AG09319 (cell line): Measurements from ENCODE around the gene LGR6.
A peak's percentile ranks its signal among the peaks of the same experiment; 100 is the strongest.

ENCODE experiments used
- DNase-seq: peaks from one replicate; pipeline ENCODE4 v3.0.0-alpha.2; 2010; ENCODE audit warnings: low read depth; ENCODE audit errors: extremely low read depth
- CTCF ChIP-seq: IDR thresholded peaks from 2 replicates; pipeline ENCODE4 v1.5.1; 2011; ENCODE audit warnings: low read depth, mild to moderate bottlenecking, inconsistent platforms, low read length, moderate library complexity

LGR6 gene

GRCh38 chr1:202154766-202155477, 38.7 kb upstream of the LGR6 start:
- peak; percentile 49 for TF ChIP-seq CTCF

DNA sequence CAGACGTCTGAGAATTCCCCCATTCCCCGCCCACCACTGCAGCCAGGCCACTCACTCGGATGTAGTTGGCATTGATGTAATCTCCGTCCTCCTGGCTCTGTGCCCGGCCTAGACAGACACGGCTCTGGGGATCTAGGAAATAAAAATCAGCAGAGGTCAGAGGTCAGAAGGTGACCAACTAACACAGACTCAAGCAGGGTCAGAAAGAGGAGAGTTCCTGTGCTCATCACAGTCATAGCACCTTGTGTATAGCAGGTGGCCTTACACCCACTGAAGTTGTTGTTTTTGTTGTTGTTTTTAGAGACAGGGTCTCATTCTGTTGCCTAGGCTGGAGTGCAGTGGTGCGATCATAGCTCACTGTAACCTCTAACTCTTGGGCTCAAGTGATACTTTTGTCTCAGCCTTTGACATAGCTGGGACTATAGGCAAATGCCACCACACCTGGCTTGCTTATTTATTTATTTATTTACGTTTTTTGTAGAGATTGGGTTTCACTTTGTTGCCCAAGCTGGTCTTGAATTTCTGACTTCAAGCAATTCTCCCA, 38.0 kb upstream of the LGR6 start:
- no peak for TF ChIP-seq CTCF
- no peak for DNase-seq

More at GRCh38 chr1:202154766-202155477, 38.7 kb upstream of the LGR6 start:
- DNase-seq: peak; percentile 20

DNA sequence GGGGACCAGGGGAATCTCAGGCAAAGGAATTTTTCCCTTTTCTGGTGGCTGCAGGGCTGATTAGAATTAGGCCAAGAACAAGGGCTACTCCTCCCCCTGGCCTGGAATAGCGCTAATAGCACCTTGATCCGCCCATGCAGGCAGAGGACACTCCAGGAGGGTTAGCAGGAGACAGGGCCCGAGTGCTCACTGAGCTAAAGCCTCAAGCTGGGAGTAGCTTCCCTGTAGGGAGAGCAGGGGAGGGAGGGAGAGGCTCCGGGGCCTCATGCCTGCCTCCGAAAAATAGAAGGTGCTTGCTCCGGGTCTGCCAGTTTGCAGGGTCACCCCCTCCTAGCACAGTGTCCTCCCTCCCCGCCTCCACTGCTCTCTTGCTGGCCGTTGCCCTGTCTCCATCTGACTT, 37.0 kb upstream of the LGR6 start:
- DNase-seq: no peak
- TF ChIP-seq CTCF: no peak

DNA sequence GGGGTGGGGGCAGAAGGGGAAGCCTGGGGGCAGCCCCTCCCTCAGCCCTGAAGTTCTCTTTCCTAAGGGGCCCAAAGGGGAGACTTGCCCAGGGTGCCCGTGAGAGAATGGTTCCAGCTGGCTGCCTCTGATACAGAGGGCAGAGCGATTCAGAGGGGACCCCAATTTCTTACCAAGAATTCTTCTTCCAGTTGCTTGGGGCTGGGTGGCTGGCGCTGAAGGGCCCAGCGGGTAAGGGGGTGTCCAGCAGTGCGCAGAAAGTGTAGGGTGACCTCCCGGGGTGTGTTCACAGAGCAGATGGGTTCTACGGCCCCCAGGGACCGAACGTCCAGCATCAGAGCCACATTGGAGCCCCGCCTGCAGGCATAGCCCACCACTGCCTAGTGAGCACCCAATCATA, 35.7 kb upstream of the LGR6 start:
- no peak for DNase-seq
- TF ChIP-seq CTCF: no peak

DNA sequence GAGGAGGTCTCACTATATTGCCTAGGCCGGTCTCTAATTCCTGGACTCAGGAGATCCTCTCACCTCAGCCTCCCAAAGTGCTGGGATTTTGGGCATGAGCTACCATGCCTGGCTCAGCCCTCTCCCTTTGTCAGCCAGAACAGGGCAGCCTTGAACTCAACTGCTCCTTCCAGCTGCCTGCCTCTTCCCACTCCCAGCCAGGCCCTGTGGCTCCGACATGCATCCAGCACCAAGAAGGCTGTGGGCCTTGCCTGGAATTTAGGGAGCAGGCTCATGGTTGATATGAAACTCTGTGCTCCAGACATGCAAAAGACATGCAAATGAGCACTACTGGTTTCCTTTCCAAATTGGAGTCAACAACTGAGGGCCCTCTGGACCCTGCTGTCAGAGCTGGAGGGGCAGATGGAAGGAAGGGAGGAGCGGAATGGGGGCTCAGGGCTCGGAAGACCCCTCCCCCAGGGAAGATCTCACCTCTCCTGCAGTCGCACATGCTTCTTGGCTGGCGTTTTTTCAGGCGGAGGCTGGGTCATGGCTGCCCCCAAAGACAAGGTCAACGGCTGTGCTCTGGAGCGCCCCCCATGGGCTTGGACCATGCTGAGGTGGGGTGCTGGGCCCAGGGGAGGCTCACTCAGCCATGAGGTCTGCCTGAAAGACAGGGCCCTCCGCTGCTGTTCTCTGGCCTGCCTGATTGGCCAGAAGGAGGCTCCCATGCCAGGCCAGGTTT, 34.6 kb upstream of the LGR6 start:
- no peak for TF ChIP-seq CTCF
- no peak for DNase-seq

DNA sequence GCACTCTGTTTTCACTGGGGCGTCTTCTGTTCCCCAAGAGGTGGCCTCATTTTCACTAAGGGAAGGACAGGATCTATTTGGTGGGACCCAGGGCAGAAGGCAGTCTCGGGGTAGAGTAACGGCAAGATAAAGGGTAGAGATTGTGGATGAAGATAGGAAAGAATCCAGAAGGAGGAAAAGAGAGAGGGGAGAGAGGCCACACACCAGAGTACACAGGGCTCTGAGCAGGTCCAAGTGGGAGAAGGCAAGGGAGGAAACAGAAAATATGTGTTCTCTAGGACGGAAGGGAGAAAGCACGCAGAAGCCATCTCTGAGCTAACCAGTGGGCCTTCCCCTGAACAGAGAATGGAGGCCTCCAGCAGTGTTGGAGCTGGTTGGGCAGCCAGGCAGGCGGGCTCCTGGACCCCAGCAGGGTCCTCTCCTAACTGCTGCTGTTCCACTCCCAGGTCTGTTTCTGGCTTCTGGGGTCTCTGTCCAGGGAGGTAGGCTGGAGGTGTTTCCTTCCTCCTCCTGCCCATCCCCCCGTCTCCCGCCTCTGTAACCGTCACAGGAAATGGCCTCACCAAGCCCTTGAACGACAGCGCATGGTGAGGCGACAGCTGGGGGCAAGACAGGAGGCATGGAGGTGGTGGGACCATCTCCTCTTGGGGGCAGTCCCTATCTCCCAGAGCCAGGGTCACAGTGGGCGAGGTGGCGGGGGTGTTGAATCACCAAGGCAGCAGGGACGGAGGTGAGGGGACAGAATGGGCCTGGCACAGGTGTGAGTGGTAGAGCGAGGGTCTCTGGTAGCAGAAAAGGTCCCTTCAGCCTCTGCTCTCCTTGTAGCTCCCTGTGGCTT, 33.8 kb upstream of the LGR6 start:
- TF ChIP-seq CTCF: no peak
- no peak for DNase-seq
